OCI-LY3 (cell line): Measurements from ENCODE around the gene APCDD1L.
"Not testable (repeated sequence)": the region's sequence is repeated elsewhere in the genome, so short reads cannot be mapped to it uniquely, and the experiment has no call there.

Experiments used
- H2AFZ ChIP-seq: fragments of 200-600, 300-600 bp; shearing (Covaris generic); 2 replicates; pipeline ENCODE4 v1.6.0; 2014; ENCODE audit warnings: antibody characterized with exemption, low read depth, low read length
- H3K27ac ChIP-seq: fragments of 200-600, 300-600 bp; sonication (generic); 2 replicates; pipeline ENCODE4 v1.5.1; 2014; ENCODE audit warnings: mild to moderate bottlenecking, low read length, moderate library complexity, mixed read lengths
- H3K27me3 ChIP-seq: fragments of 200-600, 300-600 bp; sonication (generic); 2 replicates; pipeline ENCODE4 v1.6.1; 2014; ENCODE audit warnings: low read depth, low read length, mixed read lengths
- H3K36me3 ChIP-seq: fragments of 200-600, 300-600 bp; sonication (generic); replicated peaks from 2 replicates; pipeline ENCODE3; 2014; ENCODE audit warnings: low read depth, low read length, mixed read lengths
- H3K4me1 ChIP-seq: fragments of 300-600, 200-600 bp; sonication (generic); 2 replicates; pipeline ENCODE4 v1.6.1; 2014; ENCODE audit warnings: low read length, mixed read lengths
- H3K4me2 ChIP-seq: fragments of 200-600, 300-600 bp; sonication (generic); 2 replicates; pipeline ENCODE4 v1.6.1; 2014; ENCODE audit warnings: low read length, mixed read lengths
- H3K4me3 ChIP-seq: fragments of 300-600, 200-600 bp; sonication (generic); 2 replicates; pipeline ENCODE4 v1.5.1; 2014; ENCODE audit warnings: antibody characterized with exemption, mild to moderate bottlenecking, low read length, moderate library complexity
- H3K79me2 ChIP-seq: fragments of 300-600, 200-600 bp; shearing (Covaris generic); 2 replicates; pipeline ENCODE4 v1.6.1; 2014; ENCODE audit warnings: mild to moderate bottlenecking, low read length, mixed read lengths
- H3K9ac ChIP-seq: fragments of 300-600, 200-600 bp; shearing (Covaris generic); 2 replicates; pipeline ENCODE4 v1.6.0; 2014; ENCODE audit warnings: mild to moderate bottlenecking, low read length, moderate library complexity
- H3K9me3 ChIP-seq: fragments of 200-600, 300-600 bp; shearing (Covaris generic); 2 replicates; pipeline ENCODE4 v1.6.1; 2014; ENCODE audit warnings: low read length, mixed read lengths; ENCODE audit not compliant: insufficient read depth
- H4K20me1 ChIP-seq: fragments of 200-600, 300-600 bp; sonication (generic); 2 replicates; pipeline ENCODE4 v1.6.1; 2016; ENCODE audit warnings: low read length, mixed read lengths; ENCODE audit not compliant: insufficient read depth
- EZH2phosphoT487 ChIP-seq: fragments of 200-600 bp; shearing (Covaris generic); IDR thresholded peaks from 2 replicates; pipeline ENCODE4 v1.6.1; 2018; ENCODE audit warnings: antibody characterized with exemption, mixed run types, low read depth
- TF ChIP-seq, protein P1 (sequence below): fragments of 200-600, 300-600 bp; sonication (generic); IDR thresholded peaks from 2 replicates; pipeline ENCODE4 v1.5.1; 2014; ENCODE audit warnings: antibody characterized with exemption, low read length, low read depth

Gene APCDD1L

DNA sequence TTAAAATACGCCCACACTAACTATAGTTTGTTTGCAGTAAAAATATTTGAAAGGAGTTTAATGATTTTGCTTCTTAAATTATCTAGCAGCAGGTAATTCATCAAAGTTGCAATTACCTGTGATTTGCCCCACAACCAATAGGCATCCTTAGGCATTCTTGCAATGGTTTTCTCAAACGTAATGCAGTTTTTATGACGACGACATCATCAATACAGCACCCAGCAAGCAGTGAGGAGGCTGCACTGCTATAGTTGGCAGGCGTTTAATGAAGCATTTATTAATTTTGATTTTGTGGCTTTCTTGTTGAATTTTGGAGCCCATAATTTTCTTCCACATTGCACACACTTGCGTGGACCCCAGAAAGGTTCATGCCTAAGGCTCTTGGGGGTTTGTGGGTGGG, 28.1 kb upstream of the APCDD1L start:
- H3K9me3 ChIP-seq = no peaks in the 10 kb centered on the region
- H3K4me1 ChIP-seq = no peaks in the 10 kb centered on the region
- no peak overlapping the region for H3K4me2 ChIP-seq
- no peak overlapping the region for H3K4me3 ChIP-seq
- H2AFZ ChIP-seq = no peak overlapping the region
- TF ChIP-seq, protein P1, sequence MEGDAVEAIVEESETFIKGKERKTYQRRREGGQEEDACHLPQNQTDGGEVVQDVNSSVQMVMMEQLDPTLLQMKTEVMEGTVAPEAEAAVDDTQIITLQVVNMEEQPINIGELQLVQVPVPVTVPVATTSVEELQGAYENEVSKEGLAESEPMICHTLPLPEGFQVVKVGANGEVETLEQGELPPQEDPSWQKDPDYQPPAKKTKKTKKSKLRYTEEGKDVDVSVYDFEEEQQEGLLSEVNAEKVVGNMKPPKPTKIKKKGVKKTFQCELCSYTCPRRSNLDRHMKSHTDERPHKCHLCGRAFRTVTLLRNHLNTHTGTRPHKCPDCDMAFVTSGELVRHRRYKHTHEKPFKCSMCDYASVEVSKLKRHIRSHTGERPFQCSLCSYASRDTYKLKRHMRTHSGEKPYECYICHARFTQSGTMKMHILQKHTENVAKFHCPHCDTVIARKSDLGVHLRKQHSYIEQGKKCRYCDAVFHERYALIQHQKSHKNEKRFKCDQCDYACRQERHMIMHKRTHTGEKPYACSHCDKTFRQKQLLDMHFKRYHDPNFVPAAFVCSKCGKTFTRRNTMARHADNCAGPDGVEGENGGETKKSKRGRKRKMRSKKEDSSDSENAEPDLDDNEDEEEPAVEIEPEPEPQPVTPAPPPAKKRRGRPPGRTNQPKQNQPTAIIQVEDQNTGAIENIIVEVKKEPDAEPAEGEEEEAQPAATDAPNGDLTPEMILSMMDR = no peak
- no peak for TF ChIP-seq EZH2phosphoT487
- peaks cover 70% of the 10 kb centered on the region for H3K27me3 ChIP-seq
- H3K9ac ChIP-seq = no peak overlapping the region
- no peaks in the 10 kb centered on the region for H3K36me3 ChIP-seq
- H4K20me1 ChIP-seq = no peaks in the 10 kb centered on the region
- no peak overlapping the region for H3K27ac ChIP-seq
- no peaks in the 10 kb centered on the region for H3K79me2 ChIP-seq

DNA sequence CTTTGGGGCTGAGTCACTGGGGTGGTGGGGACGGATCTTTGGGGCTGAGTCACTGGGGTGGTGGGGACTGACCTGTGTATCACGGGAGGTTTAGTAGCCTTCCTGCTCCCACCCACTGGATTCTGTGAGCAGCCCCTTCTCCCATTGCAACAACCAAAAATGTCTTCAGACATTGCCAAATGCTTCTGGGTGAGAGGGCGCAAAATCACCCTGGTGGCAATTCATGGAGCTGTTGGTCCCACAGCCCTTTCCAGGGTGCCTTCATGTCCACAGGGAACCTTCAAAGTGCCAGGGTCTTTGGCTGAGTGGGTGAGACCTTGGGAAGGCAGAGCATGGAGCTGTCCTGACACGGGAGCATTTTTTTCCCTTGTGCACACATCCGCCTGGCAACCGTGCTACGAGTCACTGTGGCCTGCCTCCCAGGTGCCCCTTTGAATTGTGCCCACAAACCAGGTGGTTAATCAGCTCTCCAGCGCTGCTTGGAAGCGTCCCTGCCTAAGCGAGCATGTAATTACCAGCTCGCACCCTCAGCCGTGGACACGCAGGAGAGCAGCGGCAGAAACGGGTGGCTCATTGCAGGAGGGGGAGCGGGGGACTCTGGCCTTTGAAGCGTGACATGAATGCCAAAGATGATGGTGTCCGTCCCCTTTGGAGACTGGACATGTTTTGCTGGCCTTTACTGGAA, 27.4 kb upstream of the APCDD1L start:
- Histone ChIP-seq H3K27me3 (peaks cover 66% of the 10 kb centered on the region), H2AFZ (no peak overlapping the region), H3K4me2 (no peak overlapping the region), H3K9me3 (peaks cover 7% of the 10 kb centered on the region), H3K79me2 (no peaks in the 10 kb centered on the region), H4K20me1 (no peaks in the 10 kb centered on the region), H3K36me3 (peaks cover 6% of the 10 kb centered on the region), H3K9ac (no peak overlapping the region), H3K4me1 (no peaks in the 10 kb centered on the region), H3K4me3 (no peak overlapping the region), H3K27ac (no peak overlapping the region)
- no peak for TF ChIP-seq EZH2phosphoT487
- TF ChIP-seq, protein P1 = no peak

DNA sequence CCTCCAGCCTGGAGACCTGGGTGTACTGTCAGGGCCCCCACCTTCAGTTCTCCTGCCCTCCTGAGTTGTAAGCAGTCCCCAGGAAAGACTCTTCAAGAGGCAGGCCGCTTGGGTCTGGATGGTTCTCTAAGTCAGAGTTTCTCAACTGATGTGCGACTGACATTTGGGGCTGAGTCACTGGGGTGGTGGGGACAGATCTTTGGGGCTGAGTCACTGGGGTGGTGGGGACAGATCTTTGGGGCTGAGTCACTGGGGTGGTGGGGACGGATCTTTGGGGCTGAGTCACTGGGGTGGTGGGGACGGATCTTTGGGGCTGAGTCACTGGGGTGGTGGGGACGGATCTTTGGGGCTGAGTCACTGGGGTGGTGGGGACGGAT, 26.8 kb upstream of the APCDD1L start:
- H3K36me3 ChIP-seq, H2AFZ ChIP-seq, H3K79me2 ChIP-seq, H3K27ac ChIP-seq, H3K9ac ChIP-seq, H3K4me3 ChIP-seq, H3K4me2 ChIP-seq, H4K20me1 ChIP-seq, H3K9me3 ChIP-seq, H3K4me1 ChIP-seq: not testable (repeated sequence)
- H3K27me3 ChIP-seq = peaks cover 61% of the 10 kb centered on the region

DNA sequence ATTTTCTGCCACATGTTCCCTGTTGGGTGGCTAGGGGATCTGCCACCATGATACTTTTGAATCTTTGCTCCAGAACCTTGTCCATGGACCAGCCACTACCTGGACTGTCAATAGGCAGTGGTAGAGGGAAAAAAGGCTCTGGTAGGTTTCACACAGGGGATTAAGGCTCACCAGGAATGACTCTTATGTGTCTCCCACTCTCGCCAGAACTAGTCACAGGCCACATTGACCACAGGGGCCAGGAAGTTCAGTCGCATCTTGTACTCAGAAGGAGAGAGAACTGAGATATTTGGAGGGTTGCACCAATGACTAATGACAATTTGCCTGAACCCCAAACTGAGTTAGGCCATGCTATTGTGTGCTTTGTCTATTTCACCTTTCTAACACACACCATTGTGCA, 23.6 kb upstream of the APCDD1L start:
- no peak overlapping the region for H2AFZ ChIP-seq
- no peak overlapping the region for H3K4me2 ChIP-seq
- peaks cover 8% of the 10 kb centered on the region for H3K9me3 ChIP-seq
- peaks cover 6% of the 10 kb centered on the region for H3K36me3 ChIP-seq
- no peak overlapping the region for H3K27ac ChIP-seq
- no peaks in the 10 kb centered on the region for H4K20me1 ChIP-seq
- no peak overlapping the region for H3K9ac ChIP-seq
- no peaks in the 10 kb centered on the region for H3K79me2 ChIP-seq
- TF ChIP-seq, protein P1 = no peak
- TF ChIP-seq EZH2phosphoT487 = no peak
- peaks cover 38% of the 10 kb centered on the region for H3K27me3 ChIP-seq
- no peaks in the 10 kb centered on the region for H3K4me1 ChIP-seq
- no peak overlapping the region for H3K4me3 ChIP-seq

DNA sequence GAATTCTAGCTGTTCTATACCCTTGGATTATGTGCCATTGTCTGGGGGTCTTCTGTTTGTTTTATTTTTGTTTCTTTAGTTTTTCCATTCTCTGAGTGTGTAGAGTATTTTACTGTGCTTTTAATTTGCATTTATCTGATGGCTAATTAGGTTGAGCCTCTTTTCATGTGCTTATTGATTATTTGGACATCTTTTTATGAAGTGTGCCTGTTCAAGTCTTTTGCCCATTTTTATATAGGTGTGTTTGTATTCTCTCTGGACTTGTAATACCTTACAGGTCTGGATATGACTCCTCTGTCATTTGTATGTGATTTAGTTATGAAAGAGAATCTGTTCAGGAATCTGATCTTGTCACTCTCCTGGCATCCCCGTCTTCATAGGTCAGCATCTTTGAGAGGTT, 22.6 kb upstream of the APCDD1L start:
- Histone ChIP-seq H3K27ac (no peak overlapping the region), H3K27me3 (peaks cover 39% of the 10 kb centered on the region), H3K9me3 (peaks cover 8% of the 10 kb centered on the region), H3K9ac (no peak overlapping the region), H3K4me3 (no peak overlapping the region), H2AFZ (no peak overlapping the region), H3K4me1 (no peaks in the 10 kb centered on the region), H3K4me2 (no peak overlapping the region), H4K20me1 (no peaks in the 10 kb centered on the region), H3K79me2 (no peaks in the 10 kb centered on the region), H3K36me3 (peaks cover 6% of the 10 kb centered on the region)
- TF ChIP-seq EZH2phosphoT487 = no peak
